GM21528 (cell line): ENCODE results near the gene HDAC5.

ENCODE experiments used
- ATAC-seq: cut with Tn5 transposase; IDR thresholded peaks from one replicate; pipeline ENCODE4 v1.9.1; 2021; ENCODE audit warnings: mild to moderate bottlenecking, moderate library complexity; ENCODE audit not compliant: unreplicated experiment, low FRiP score

Gene HDAC5

DNA sequence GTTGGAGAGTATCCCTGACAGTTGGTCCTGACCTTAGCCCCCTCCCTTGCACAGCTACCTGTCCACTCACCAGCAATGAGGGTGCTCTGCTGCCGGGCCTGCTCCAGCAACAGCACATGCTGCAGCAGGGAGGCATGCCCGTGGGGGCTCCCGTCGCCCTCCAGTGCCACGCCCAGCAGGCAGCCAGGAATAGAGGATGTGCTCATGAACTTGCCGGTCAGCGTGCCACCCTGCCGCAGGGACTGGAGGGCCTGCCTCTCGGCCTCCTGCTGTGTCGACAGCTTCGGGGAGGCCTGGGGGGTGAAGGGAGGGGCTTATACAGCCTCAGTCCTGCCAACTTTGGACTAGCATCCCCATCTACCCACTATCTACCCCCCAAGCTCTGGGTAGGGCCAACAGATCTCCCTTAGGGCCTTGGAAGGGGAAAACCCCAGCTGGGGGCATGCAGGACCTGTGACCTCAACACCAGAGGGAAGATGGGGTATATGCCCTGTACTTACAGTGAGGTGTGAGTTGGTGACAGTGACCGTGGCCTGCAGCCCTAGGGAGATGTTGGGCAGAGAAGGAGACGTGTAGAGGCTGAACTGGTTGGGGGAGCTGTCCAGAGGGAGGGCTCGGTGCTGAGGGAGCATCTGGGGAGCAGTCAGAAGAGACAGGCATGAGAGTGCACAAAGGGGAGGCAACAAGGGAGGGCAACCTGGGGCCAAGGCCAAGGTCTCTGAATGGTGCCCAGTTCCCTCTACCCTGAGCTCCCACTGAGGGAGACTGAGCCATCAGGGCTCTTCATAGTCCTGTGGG lies 32.0 kb downstream of the HDAC5 start:
- no peak for ATAC-seq

DNA sequence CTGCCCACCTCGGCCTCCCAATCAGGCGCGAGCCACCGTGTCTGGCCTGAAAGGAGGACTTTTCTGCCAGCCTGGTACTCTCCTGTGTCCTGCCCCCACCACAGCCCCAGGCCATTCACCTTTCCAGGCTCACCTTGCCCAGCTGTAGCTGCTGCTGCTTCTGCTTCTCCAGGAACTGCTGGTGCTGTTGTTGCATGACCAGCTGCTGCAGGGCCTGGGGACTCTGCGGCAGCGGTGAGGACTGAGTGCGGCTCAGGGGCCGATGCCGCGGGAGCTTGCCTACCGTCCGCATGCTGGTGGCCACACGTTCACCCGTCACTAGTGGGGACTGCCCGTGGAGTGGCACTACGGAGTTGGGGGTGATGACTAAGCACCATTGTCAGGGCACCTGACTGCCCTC lies 35.2 kb downstream of the HDAC5 start:
- no peak for ATAC-seq

DNA sequence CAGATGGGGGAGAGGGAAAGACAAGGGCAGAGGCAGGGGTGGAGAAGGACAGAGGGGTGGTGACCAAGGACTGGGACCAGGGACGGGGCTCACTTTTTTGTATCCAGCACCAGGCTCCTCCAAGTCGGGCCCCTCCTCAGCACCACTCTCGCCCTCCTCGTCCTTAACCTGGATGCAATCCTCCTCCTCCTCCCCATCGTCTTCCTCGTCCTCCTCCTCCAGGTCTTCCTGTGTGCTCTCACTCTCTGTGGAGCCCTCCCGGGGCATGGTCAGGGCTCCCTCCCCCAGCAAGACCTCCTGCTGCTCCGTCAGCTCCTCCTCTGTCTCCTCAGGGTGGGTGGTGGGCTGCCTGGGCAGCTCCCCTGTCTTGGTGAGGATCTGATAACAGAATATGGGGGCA lies 36.1 kb downstream of the HDAC5 start:
- ATAC-seq, result no peak

DNA sequence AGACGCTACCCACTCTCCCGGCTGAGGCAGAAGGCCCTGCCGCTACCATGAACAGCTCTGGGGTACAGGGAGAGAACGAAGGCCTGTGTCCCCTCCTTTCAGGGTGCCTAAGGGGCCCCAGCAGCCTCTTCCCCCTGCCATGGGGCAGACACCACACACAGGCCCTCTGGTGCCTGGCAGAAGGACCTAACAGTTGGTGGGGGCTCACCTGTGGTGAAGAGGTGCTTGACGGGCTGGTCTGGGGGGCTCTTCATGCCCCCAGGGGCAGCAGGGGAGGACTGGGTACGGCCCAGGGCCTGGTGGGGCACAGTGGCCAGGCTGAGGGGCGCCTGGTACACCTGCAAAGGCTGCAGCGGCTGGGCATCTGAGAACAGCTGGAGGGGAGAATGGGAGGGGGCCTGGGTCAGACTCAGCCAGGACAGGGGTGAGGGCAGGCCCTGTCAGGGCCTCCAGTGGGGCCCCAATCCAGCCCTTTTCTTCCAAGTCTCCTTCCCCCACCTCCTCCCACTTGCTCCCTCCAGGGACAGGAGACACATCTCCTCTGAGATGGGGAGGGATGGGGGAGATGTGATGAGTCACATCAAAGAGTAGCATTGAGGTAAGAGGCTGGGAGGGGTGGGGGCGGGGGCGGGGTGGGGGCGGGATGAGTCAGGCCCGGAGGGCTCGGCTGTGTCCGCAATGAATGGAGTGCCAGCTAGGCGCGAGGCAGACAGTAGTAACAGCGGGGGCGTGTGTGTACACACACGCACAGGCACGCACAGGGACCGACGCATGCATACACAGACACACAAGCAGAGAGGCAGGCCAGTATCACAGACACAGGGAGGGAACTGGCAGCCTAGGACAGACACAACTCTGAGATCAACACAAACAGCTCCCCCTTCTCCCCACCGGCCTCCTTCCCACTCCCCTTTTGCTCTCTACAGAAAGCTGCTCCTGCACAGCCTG lies 36.8 kb downstream of the HDAC5 start:
- ATAC-seq, result no peak

DNA sequence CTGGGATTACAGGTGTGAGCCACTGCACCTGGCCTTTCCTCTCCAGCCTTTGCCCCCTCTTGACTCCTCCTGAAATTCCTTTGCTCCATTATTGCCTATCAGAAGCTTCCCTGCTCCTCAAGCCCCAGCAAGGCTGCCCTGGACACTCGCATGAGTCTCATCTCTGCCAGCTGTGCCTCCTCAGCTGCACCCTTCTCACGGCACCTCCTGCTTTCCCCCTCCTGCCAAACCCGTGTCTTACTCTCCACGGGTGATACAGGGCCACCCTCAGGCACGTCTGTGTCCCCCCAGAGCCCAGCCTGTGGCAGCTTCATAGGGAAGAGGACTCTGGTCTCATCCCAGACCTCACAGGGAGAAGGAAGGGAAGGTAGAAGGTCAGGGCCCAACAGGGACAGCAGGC lies 37.5 kb downstream of the HDAC5 start:
- no peak for ATAC-seq

DNA sequence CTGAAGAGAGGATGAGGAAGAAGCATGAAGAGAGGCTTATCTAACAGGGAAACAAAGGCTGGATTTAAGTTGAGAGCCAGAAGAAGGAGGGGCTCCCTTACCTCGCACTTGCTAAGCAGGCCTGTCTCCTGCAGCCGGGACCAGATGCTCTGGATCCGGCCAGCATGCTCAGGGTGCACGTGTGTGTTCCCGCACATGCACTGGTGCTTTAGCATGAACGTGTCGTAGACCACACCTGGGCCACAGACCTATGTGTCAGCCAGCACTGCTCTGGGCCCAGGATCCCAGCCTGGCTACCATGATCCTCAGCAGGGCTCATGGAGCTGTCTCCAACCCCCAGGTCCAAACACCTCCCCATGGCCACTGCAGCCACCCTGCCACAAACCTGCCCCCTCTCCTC lies 38.5 kb downstream of the HDAC5 start:
- ATAC-seq, result no peak

DNA sequence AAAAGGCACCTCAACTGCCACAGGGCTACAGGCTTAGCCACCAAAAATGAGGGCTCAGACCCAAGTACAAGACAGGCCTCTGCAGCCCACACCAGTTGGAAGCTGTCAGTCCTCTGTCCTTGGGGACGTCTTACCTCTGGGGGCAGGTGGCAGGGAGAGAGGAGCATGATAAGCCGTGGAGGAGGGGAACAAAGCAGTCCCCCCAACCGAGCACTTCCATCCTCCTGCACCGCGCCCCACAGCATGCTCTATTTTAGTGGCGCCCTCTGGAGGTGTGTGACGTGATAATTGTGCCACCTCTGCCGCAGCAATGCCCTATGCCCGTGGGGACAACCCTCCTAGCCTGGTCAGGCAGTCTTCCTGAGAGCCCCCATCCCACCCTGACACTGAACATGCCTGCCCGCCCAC lies 39.3 kb downstream of the HDAC5 start:
- ATAC-seq, result no peak

DNA sequence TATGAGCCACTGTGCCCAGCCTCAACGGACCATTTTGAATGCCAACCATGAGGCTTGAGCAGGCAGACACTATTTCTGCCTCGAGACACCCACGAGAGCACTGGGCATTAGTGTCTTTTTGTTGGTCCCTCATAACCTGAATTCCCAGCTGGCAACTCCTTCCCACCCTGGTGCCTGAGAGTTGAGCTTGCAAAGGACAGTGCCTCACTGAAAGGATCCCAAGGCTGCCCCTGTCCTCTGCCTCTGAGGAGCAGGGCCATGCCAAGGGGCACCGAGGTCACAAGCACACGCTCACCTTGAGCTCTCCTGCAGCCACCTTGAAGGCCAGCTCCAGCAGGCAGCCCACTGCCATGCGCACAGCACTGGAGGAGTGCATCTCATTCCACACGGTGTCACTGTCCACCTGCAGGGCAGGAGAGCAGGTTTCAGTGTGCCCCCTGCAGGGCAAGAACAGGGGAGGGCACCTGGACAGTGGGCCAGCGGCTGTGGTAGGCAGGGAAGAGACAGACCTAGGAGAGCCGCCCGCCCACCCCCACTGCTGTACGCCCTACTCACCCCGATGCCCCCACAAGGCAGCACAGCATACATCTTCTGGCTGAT lies 40.1 kb downstream of the HDAC5 start:
- no peak for ATAC-seq

DNA sequence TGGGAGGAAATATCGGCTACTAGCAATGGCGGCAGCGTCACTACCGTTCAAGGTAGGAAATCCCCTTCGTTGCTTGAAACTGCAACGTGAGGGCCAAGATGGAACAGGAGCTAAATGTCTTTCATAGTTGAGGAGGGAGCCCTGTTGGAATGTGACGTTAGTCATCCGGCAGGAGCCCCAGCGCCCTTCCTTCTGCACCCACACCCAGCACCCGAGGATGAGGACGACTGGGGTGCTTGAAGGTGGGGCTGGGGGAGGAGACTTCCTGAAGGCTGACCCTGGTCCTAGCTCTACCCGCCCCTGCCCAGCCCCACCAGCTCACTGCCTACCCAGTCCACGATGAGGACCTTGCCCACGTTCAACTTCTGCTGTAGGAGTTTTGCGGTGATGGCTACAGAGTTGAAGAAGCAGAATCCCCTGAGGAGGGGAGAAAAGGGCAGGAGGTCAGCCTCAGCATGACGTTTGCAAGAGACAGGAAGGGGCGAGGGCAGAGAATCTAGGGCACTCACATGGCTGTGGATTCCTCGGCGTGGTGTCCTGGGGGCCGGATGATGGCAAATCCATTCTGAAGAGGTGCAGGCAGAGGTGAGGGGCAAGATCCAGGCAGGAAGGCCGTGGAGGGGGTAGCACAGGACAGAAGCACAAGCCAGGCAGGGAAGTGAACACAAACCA lies 41.0 kb downstream of the HDAC5 start:
- no peak for ATAC-seq

DNA sequence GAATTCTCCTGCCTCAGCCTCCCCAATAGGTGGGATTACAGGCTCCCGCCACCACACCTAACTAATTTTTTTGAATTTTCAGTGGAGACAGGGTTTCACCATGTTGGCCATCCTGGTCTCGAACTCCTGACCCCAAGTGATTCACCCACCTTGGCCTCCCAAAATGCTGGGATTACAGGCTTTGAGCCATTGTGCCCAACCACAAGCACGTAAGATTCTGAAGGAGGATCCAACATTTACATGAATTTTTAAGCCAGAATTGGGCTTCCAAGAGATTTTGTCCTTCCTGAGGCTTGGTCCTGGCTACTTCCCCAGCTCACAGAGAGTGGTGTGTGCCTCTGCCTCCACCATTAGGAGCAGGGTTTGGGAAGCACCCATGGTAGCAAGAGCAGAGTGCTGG lies 41.8 kb downstream of the HDAC5 start:
- no peak for ATAC-seq

DNA sequence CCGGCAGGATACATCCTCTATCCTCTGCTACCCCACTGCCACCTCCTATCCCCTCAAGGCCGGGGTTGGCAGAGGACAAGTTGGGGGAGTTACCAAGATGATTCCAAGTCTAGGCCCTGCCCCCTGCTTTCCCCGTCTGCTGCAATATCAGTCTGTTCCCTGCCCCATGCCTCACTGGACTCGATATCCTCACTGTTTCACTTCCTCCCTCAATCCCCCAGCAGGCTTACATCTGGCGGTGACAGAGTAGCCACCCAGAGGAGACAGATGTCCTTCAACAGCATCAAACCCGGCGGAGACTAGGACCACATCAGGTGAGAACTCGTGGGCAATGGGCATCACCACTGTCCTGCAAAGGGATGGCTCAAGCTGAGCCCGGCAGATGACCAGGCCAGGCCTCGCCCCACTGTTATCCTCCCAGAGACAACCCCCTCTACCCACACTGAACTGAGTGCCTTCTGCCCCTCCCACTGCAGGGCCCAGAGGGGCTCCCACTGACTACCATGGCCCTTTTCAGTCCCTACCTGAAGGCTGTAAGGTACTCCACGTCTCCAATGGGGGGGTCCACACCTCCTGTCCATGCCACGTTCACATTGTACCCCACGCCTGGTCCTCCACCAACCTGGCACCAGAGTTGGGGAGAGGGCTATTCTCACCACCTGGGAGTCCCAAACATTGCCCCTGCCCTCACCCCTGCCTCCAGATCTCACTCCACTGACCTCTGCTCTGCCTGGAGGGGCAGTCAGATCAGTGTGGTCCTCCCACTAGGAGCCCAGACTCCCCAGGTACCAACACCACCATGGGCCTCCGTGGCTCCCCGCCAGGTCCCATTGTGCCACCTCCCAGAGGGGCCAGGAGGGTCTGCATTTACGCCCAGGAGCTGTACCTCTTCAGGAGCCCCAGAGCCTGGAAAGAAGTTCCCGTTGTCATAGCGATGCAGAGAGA lies 43.3 kb downstream of the HDAC5 start:
- no peak for ATAC-seq

DNA sequence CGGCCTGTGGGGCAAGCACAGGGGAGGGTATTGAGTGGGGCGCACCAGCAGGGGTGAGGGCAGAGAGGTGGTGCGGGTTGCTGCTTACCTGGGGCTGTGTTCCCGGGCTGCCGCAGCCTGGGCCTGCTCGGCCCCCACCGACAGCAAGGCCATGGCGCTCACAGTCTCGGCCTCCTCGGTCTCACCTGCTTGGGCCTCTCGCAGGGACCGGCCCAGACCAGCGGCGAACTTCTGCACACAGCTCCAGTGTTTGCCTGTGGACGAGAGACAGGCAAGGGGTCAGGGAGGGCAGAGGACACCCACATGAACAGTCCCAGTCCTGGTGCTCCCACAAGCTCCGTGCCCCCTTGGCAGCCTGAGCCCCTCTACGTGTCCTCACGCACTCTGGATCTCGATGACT lies 45.0 kb downstream of the HDAC5 start:
- no peak for ATAC-seq

DNA sequence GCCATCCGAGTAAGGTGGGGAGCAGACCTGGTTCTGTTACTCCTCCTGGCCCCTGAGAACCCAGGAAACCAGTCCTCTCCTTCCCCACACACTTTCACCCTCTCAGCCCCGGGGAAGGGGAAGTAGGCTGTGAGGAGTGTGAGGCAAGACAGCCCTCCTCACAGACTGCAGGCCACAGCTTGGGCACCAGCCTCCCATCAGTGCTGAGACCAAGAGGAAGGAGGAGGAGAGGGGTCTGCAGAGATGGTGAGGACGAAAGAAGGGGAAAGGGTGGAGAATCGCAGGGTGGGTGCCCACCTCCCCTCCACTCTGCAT lies 45.9 kb downstream of the HDAC5 start:
- no peak for ATAC-seq

DNA sequence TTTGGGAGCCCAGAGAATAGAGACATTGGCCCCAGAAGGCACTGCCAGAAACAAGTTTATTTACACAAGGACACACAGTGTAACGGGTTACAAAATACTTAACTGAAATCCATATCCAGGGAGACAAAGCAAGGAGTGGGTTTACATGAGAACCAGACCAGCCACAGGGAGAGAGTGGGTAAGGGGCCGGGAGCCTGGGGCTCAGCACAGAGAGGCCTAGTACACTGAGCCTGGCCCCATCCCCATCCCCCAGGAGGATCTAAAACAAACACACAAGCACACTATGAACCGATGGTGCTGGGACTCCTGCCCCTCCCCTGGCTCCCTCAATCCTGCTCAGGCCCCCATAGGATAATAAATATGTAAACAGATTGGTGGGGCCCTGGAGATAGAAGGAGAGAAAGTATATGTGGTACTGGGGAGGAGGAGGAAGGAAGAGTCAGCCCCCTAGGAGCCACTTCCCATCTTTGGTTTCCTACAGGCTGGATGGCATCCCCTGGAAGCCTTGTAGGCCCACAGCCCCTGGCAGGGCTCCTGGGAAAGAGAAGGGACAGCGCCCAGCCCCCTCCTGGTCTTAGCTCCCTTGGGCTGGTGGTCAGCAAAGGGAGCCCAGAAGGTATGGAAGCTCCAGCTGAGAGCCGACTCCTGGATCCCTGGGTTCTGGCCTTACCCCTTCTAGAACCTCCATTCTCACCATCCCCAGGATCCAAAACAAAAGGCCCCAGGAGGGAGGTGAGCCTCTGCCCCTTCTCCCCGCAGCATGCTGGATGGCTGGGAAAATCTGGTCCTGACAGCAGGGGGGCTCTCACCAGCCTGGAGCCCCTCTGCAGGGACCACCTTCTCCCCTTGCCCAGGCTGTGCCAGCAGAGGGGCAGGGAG lies 46.5 kb downstream of the HDAC5 start:
- ATAC-seq, result no peak

DNA sequence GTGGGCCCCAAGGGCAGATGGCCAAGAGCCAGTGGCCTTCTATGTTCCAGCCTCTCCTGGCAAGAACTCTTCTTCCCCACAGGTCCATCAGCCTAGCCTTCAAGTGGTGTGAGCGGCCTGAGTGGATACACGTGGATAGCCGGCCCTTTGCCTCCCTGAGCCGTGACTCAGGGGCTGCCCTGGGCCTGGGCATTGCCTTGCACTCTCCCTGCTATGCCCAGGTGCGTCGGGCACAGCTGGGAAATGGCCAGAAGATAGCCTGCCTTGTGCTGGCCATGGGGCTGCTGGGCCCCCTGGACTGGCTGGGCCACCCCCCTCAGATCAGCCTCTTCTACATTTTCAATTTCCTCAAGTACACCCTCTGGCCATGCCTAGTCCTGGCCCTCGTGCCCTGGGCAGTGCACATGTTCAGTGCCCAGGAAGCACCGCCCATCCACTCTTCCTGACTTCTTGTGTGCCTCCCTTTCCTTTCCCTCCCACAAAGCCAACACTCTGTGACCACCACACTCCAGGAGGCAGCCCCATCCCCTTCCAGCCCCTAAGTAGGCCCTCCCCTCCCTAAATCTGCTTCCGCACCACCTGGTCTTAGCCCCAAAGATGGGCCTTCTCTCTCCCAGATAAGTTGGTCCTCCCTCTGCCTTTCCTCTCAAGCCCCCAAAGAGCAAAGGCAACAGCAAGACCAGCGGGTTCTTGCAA lies 47.7 kb downstream of the HDAC5 start:
- no peak for ATAC-seq

DNA sequence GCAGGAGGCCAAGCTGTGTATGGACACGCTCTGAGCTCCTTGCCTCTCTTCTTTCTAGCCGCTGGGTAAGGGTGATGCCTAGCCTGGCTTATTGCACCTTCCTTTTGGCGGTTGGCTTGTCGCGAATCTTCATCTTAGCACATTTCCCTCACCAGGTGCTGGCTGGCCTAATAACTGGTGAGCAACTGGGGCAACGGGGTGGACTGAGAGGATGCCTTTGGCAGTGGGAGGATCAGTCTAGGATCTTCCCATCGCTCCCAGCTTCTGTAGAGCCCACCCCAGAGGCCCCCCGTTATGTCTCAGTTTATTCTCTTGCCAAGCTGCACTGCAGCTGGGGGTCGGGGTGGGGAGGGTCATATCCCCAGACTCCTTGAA lies 48.5 kb downstream of the HDAC5 start:
- no peak for ATAC-seq

DNA sequence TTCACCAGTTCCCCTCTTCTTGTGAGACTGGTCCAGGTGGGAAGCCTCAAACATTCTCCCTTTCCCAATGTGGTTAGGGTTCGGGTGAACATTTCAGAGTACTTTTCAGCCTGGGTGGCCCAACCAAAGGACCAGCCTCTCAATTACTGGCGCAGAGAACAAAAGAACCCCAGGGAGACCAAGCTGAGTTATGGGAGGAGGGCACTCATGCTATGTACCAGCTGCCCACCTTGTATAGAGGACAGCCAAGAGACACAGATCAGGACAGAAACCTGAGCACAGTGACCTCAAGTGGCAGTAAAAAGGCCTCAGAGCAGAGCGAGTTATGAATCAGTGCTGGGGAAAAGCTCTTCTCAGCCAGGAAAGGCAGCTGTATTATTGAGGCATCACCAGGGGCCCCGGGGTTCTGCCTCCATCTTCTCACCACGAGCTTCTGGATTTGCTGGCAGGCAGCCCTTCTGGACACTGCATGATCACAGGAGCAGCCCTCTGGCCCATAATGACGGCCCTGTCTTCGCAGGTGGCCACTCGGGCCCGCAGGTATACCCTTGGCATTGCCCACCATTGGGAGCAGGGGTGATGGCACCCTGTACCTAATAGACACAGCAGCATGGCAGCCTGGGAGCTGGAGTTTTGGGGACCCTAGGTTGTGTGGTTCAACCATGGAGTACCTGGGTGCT lies 49.1 kb downstream of the HDAC5 start:
- ATAC-seq, result no peak

DNA sequence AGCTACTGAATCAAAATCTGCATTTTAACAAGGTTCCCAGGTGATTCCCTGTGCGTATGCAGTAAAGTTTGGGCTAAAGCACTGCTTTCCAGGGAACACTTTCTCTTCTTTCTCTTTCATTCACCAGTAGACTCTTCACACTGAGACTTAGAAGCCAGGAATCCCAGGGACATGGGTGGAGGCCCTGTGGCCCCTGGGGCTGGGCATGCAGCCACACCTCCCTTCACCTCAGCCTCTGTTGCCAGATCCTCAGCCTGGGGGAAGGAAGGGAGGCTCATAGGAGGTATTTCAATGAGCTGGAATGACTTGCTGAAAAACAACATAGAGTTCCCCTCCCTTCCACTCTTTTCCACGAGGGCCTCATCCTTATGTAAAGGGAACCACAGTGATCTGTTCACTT lies 51.7 kb downstream of the HDAC5 start:
- ATAC-seq, result no peak
